ENCODE measurements around the gene EXOC4.

GRCh38 chr7:133863362-133864061 is 610.6 kb downstream of the EXOC4 start:
- TF ChIP-seq POLR2AphosphoS5 (IDR thresholded peaks at IDR 0.05; ENCODE audit: insufficient read depth, low read depth, low read length): no peak
- TF ChIP-seq CTCF (IDR thresholded peaks at IDR 0.05; ENCODE audit: extremely low read depth in 1 of 2, insufficient read depth in 1 of 2, low read depth in 1 of 2, low read length in 2 of 2): no peak
- no peak for TF ChIP-seq POLR2A (IDR thresholded peaks at IDR 0.05; ENCODE audit: low read depth, low read length)
